AG04450 (cell line): Measurements from ENCODE around the gene PACSIN1. TPM values are rescaled to one million over a fixed set of nuclear protein-coding genes. Genes with fewer than 3 reads are reported as not detected.

Experiments used
- CTCF ChIA-PET: fragments of 300-600, 350-600 bp; formaldehyde crosslinking; extraction: SDS; loops from one replicate; lab custom pipeline; 2022; ENCODE audit warnings: antibody characterized with exemption, inconsistent platforms; lab: Charles Lee
- POLR2A ChIA-PET: fragments of 350-600 bp; formaldehyde crosslinking; extraction: SDS; loops from one replicate; lab custom pipeline; 2021; ENCODE audit warnings: antibody characterized with exemption, inconsistent platforms; lab: Yijun Ruan, JAX
- DNase-seq: peaks from one replicate; pipeline ENCODE4 v3.0.0-alpha.2; 2011; ENCODE audit warnings: low read depth, low spot score
- H3K27ac ChIP-seq: one replicate; pipeline ENCODE4 v1.5.1; 2012; ENCODE audit warnings: low read depth, low read length, control low read depth
- H3K27me3 ChIP-seq: one replicate; pipeline ENCODE4 v1.6.0; 2012; ENCODE audit warnings: low read length; ENCODE audit not compliant: control insufficient read depth, insufficient read depth
- H3K4me3 ChIP-seq: 2 replicates; pipeline ENCODE4 v1.5.1; 2011; ENCODE audit warnings: mild to moderate bottlenecking, low read depth, low read length, control low read depth
- H3K9me3 ChIP-seq: 2 replicates; pipeline ENCODE4 v1.5.1; 2012; ENCODE audit warnings: low read length; ENCODE audit not compliant: control insufficient read depth, insufficient read depth
- polyA plus RNA-seq: library from polyadenylated mRNA; depleted of rRNA; stranded (reverse); fragments of >200 nt; gene quantifications from 2 replicates; pipeline ENCODE4 v1.2.3, GENCODE V29; 2011
- TF ChIP-seq, protein P1 (sequence below): IDR thresholded peaks from 2 replicates; pipeline ENCODE4 v1.5.1; 2011; ENCODE audit warnings: low read depth, low read length, control low read depth, inconsistent platforms

Gene PACSIN1
- polyA plus RNA-seq, 1 experiment = not detected

DNA sequence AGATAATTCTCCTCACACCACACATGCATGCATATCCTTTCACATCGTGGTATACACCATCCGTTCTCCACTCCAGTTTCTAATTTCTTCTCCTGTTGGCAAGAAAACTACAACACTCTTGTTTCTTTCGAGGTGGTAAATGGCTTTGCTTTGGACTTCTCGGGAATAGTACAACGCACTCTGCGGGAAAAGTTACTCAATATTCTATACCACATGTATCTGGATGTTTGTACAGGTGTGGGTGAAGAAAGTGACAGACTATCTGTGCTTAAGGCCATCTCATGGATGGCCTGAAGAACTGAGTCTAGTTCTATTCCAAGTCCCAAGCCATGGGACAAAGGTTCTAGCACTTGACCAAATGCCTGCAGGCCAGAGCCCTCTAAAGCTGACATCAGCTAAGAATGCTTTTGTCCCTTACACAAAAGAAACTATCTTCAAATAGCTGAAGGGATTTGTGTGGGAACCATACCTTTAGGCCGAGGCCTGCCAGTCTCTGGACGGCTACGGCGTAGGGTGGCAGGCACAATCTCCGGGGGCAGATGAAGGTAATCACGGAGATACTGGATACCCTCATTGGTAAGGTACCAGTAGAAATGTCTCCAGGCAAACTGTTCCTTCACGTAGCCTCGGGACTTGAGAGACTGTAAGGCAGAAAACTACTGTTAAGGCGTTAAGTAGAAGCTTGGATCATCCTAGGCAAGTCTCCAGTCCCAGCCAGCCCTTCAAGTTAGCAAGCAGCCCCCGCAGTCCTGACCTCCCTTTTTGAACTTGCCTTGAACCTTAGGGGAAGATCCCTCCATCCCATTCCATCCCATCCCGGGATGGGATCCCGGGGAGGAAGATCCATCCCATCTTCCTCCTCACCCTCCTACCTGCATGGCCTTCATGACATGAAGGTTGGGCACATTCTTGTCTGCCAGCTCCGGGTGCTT is 41.4 kb upstream of the PACSIN1 start:
- Histone ChIP-seq H3K4me3 (peak overlapping the region; percentile 99), H3K9me3 (no peaks in the 10 kb centered on the region; the same call in 1 of the 2 replicates), H3K27ac (no peak overlapping the region), H3K27me3 (no peaks in the 10 kb centered on the region)
- POLR2A ChIA-PET = interaction anchor here (0.6 to 0.7 kb wide), 2 partner anchors 23 to 230 kb away, joined by 4 to 7 read pairs; no protein-coding TSS in a partner anchor
- DNase-seq = no peak
- TF ChIP-seq, protein P1, sequence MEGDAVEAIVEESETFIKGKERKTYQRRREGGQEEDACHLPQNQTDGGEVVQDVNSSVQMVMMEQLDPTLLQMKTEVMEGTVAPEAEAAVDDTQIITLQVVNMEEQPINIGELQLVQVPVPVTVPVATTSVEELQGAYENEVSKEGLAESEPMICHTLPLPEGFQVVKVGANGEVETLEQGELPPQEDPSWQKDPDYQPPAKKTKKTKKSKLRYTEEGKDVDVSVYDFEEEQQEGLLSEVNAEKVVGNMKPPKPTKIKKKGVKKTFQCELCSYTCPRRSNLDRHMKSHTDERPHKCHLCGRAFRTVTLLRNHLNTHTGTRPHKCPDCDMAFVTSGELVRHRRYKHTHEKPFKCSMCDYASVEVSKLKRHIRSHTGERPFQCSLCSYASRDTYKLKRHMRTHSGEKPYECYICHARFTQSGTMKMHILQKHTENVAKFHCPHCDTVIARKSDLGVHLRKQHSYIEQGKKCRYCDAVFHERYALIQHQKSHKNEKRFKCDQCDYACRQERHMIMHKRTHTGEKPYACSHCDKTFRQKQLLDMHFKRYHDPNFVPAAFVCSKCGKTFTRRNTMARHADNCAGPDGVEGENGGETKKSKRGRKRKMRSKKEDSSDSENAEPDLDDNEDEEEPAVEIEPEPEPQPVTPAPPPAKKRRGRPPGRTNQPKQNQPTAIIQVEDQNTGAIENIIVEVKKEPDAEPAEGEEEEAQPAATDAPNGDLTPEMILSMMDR = no peak
- CTCF ChIA-PET = interaction anchor here (1.1 to 1.9 kb wide), 4 partner anchors 9 to 228 kb away, joined by 5 to 11 read pairs (median 6); no protein-coding TSS in a partner anchor

DNA sequence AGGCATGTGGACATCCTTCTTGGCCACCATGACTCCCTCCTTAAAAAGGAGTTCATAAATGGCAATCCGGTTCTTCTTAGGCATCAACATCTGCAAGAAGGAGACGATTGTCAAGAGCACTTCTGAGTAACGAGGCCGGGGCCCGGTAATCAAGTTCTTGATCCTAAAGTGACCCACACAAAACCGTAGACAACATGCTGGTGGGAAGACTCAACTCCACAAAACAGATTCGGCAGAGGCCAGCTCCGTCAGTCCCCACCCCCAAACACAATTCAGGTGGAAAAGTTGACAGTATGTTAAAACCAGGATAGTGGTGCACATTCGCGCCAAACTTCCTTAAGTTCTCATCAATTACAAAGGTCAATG is 40.8 kb upstream of the PACSIN1 start:
- H3K27me3 ChIP-seq = no peaks in the 10 kb centered on the region
- ChIA-PET CTCF (interaction anchor here (1.8 to 1.9 kb wide), 2 partner anchors 184 to 229 kb away, joined by 6 to 11 read pairs; no protein-coding TSS in a partner anchor), POLR2A (interaction anchor here (0.6 to 1.8 kb wide), 5 partner anchors 10 to 229 kb away, joined by 4 to 30 read pairs (median 7); partner anchors contain the start of gene SMIM29)
- TF ChIP-seq, protein P1 = no peak
- H3K27ac ChIP-seq = peak overlapping the region; percentile 65
- H3K9me3 ChIP-seq = no peaks in the 10 kb centered on the region; the same call in 1 of the 2 replicates
- peak overlapping the region; percentile 99 for H3K4me3 ChIP-seq
- no peak for DNase-seq

DNA sequence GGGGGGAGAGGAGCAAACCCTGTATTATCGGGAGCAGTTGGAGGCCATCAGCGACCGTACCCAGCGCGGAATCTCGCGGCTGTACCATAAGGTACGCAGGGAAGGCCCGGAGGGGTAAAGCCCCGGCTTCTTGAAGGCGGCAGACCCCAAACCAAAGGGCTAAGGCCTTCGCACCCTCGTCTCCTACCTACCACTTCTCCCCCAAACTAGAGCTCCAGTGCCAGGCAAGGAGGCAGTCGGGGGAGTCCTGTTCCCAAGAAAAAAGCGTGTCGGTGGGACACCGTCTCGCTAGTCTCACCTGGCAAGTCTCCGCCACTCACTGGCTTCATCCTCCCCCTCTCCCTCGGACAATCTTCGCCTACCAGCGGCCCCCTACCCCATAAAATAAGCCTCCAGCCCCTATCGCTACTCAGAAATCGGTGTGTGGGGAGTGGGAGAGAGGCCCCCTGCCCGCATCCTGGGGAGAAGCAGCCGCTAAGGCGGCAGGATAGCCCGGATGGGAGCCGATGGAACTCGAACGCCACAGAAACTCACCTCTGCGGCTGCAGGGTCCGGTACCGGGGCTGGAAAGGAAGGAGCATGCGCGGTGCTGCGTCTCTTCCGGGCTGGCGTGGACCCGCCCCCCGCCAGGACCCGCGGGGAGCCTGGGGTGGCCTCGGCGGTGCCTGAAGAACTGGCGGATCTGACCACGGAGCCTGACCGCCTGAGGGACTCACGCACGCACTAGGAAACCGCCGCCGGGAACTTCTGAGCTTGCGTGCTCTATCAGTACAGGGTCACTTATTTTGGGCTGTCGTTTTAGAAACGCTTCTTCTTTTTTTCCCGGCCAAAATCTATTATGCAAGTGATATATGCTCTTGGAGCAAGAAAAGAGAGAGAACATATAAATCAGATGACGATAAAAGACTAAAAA is 40.1 kb upstream of the PACSIN1 start, which contains the start of gene RPS10:
Gene RPS10 (minus strand): TSS at position 572 of the 913 bp plus-strand sequence. CDS start 848 bp downstream, outside the sequence.
- TF ChIP-seq, protein P1 = no peak; the same call in 1 of the 2 replicates
- Histone ChIP-seq H3K27ac (peak within 1 kb of the TSS; percentile 65), H3K27me3 (no peaks in the 10 kb centered on the region), H3K9me3 (peaks cover 1% of the 10 kb centered on the region), H3K4me3 (peak within 1 kb of the TSS; percentile 99)
- POLR2A ChIA-PET = interaction anchor here (0.6 to 1.8 kb wide), 12 partner anchors 10 to 230 kb away, joined by 3 to 30 read pairs (median 4); partner anchors contain the start of genes HMGA1 and SMIM29
- DNase-seq = peak; percentile 75
- CTCF ChIA-PET = interaction anchor here (0.7 to 1.8 kb wide), 7 partner anchors 34 to 328 kb away, joined by 3 to 11 read pairs (median 4); no protein-coding TSS in a partner anchor

DNA sequence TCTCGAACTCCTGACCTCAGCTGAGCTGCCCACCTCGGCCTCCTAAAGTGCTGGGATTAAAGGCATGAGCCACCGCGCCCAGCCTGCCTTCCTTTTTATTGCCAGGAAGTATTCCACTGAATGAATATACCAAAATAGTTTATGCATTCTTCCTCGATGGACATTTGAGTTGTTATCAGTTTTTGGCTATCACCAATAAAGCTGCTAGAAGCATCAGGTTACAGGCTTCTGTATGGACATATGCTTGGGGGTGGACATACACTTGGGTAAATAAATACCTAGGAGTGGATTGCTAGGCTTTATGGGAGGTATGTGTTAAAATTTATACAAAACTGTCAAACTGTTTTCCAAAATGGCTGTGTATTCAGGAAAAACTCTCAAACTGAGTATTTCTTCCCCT is 30.0 kb upstream of the PACSIN1 start:
- ChIA-PET CTCF (no interaction called here), POLR2A (no interaction called here)
- Histone ChIP-seq H3K9me3 (peaks cover 13% of the 10 kb centered on the region), H3K27ac (no peak overlapping the region), H3K4me3 (no peak overlapping the region), H3K27me3 (no peaks in the 10 kb centered on the region)
- TF ChIP-seq, protein P1 = no peak
- DNase-seq = no peak
